ENCODE measurements around the gene SOX14.

SOX14 gene

GRCh38 chr3:137768361-137769321 lies 4.5 kb downstream of the SOX14 start:
- DNase-seq: no peak

GRCh38 chr3:137769322-137770065 lies 5.4 kb downstream of the SOX14 start:
- DNase-seq: no peak

- DNase-seq: no peak
Observed at GRCh38 chr3:137770066-137770834, 6.1 kb downstream of the SOX14 start.

GRCh38 chr3:137770835-137771399 lies 6.8 kb downstream of the SOX14 start:
- no peak for DNase-seq

GRCh38 chr3:137771401-137772213 lies 7.5 kb downstream of the SOX14 start:
- no peak for DNase-seq

GRCh38 chr3:137772214-137772955 lies 8.3 kb downstream of the SOX14 start:
- no peak for DNase-seq

- DNase-seq: no peak
Observed at GRCh38 chr3:137778941-137779340, 14.8 kb downstream of the SOX14 start.

- no peak for DNase-seq
Observed at GRCh38 chr3:137787529-137787928, 23.4 kb downstream of the SOX14 start.

- DNase-seq: no peak
Observed at GRCh38 chr3:137789236-137789635, 25.1 kb downstream of the SOX14 start.

GRCh38 chr3:137792626-137793271 lies 28.6 kb downstream of the SOX14 start:
- DNase-seq: no peak

- no peak for DNase-seq
Observed at GRCh38 chr3:137796993-137797392, 32.9 kb downstream of the SOX14 start.

- DNase-seq: no peak
Observed at GRCh38 chr3:137803215-137803614, 39.1 kb downstream of the SOX14 start.

- no peak for DNase-seq
Observed at GRCh38 chr3:137807998-137808397, 43.9 kb downstream of the SOX14 start.

- no peak for DNase-seq
Observed at GRCh38 chr3:137809509-137809908, 45.4 kb downstream of the SOX14 start.

- no peak for DNase-seq
Observed at GRCh38 chr3:137812023-137812422, 47.9 kb downstream of the SOX14 start.

GRCh38 chr3:137815251-137815650 lies 51.1 kb downstream of the SOX14 start:
- DNase-seq: no peak

Measured in SIG-M5 (cell line).